OCI-LY1 (cell line): Measurements from ENCODE around the gene CLEC4F.

Experiments
- H2AFZ ChIP-seq: fragments of 200-600 bp; sonication (generic), shearing (Covaris generic); 2 replicates; pipeline ENCODE4 v1.6.0; 2014; ENCODE audit warnings: antibody characterized with exemption, mild to moderate bottlenecking, low read length
- H3F3A ChIP-seq: fragments of 200-600 bp; sonication (generic), shearing (Covaris generic); 2 replicates; pipeline ENCODE4 v1.6.0; 2014; ENCODE audit warnings: mild to moderate bottlenecking, antibody characterized with exemption, low read length, moderate library complexity; ENCODE audit not compliant: insufficient read depth
- H3K27ac ChIP-seq: fragments of 200-600 bp; sonication (generic); 2 replicates; pipeline ENCODE4 v1.5.1; 2014; ENCODE audit warnings: low read length, mixed run types, mild to moderate bottlenecking, low read depth; ENCODE audit not compliant: poor library complexity, severe bottlenecking
- H3K27me3 ChIP-seq: fragments of 200-600 bp; sonication (generic); 2 replicates; pipeline ENCODE4 v1.6.0; 2014; ENCODE audit warnings: antibody characterized with exemption, mild to moderate bottlenecking, low read length, moderate library complexity; ENCODE audit not compliant: insufficient read depth
- H3K36me3 ChIP-seq: fragments of 200-600 bp; sonication (generic); 2 replicates; pipeline ENCODE4 v1.6.1; 2014; ENCODE audit warnings: mild to moderate bottlenecking, antibody characterized with exemption, low read length, moderate library complexity, mixed read lengths; ENCODE audit not compliant: insufficient read depth
- H3K4me1 ChIP-seq: fragments of 200-600 bp; sonication (generic); 2 replicates; pipeline ENCODE4 v1.5.1; 2014; ENCODE audit warnings: mild to moderate bottlenecking, low read length, moderate library complexity; ENCODE audit not compliant: insufficient read depth, severe bottlenecking
- H3K4me2 ChIP-seq: fragments of 200-600 bp; sonication (generic), shearing (Covaris generic); 2 replicates; pipeline ENCODE4 v1.6.1; 2014; ENCODE audit warnings: low read length
- H3K4me3 ChIP-seq: fragments of 200-600 bp; sonication (generic); 2 replicates; pipeline ENCODE4 v1.5.1; 2014; ENCODE audit warnings: low read length, low read depth, mild to moderate bottlenecking, mixed read lengths; ENCODE audit not compliant: poor library complexity, severe bottlenecking
- H3K79me2 ChIP-seq: fragments of 200-600 bp; shearing (Covaris generic); 2 replicates; pipeline ENCODE4 v1.6.1; 2016; ENCODE audit warnings: mixed run types, low read length, mixed read lengths; ENCODE audit not compliant: insufficient read depth
- H3K9ac ChIP-seq: fragments of 200-600 bp; sonication (generic), shearing (Covaris generic); 2 replicates; pipeline ENCODE4 v1.6.1; 2014; ENCODE audit warnings: mild to moderate bottlenecking, low read length, mixed read lengths
- H3K9me2 ChIP-seq: fragments of 200-600 bp; sonication (generic), shearing (Covaris generic); 2 replicates; pipeline ENCODE4 v1.6.1; 2014; ENCODE audit warnings: low read depth, mild to moderate bottlenecking, low read length, mixed read lengths
- H3K9me3 ChIP-seq: fragments of 200-600 bp; shearing (Covaris generic); 2 replicates; pipeline ENCODE4 v1.6.1; 2014; ENCODE audit warnings: low read length, mixed read lengths
- H4K20me1 ChIP-seq: fragments of 200-600 bp; sonication (generic), shearing (Covaris generic); 2 replicates; pipeline ENCODE4 v1.6.0; 2016; ENCODE audit warnings: mild to moderate bottlenecking, low read length; ENCODE audit not compliant: insufficient read depth
- CTCF ChIP-seq: fragments of 200-600 bp; sonication (generic), shearing (Covaris generic); IDR thresholded peaks from 2 replicates; pipeline ENCODE4 v1.5.1; 2017; ENCODE audit warnings: mild to moderate bottlenecking, antibody characterized with exemption, low read length, moderate library complexity, mixed read lengths
- EZH2 ChIP-seq: fragments of 200-600 bp; sonication (generic), shearing (Covaris generic); IDR thresholded peaks from 2 replicates; pipeline ENCODE4 v1.8.0; 2017; ENCODE audit warnings: borderline replicate concordance, mixed run types, mild to moderate bottlenecking, antibody characterized with exemption, low read length, moderate library complexity, mixed read lengths

CLEC4F gene

DNA sequence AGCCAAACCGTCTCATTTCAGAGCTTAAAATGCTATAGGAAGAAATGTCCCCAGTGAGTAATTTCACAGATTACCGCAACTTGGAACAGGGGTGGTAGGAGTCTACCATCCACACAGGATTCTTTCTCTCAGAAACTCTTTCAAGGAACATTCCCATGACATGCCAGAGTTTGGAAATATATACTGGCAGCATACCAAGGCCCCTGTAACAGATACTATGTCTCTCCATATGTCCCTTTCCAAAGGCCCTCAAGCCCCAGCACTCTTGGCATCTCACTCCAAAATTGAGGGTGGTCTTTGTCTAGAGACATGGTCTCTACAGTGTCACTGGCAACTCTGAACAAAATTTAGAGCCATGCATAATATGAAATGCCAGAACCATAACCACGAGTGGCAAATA is 40.9 kb downstream of the CLEC4F start:
- H4K20me1 ChIP-seq = no peaks in the 10 kb centered on the region
- no peaks in the 10 kb centered on the region for H3K9me3 ChIP-seq
- no peaks in the 10 kb centered on the region for H3F3A ChIP-seq
- no peaks in the 10 kb centered on the region for H3K36me3 ChIP-seq
- no peak overlapping the region for H3K27ac ChIP-seq
- H2AFZ ChIP-seq = no peak overlapping the region
- no peak overlapping the region for H3K4me2 ChIP-seq
- no peak for TF ChIP-seq EZH2
- TF ChIP-seq CTCF = no peak
- H3K4me3 ChIP-seq = no peak overlapping the region
- no peaks in the 10 kb centered on the region for H3K4me1 ChIP-seq
- H3K9ac ChIP-seq = no peak overlapping the region
- H3K9me2 ChIP-seq = no peaks in the 10 kb centered on the region
- no peaks in the 10 kb centered on the region for H3K79me2 ChIP-seq
- no peaks in the 10 kb centered on the region for H3K27me3 ChIP-seq

GRCh38 chr2:70778676-70779075 is 41.7 kb downstream of the CLEC4F start:
- no peak overlapping the region for H3K4me3 ChIP-seq
- H3K4me2 ChIP-seq = no peak overlapping the region
- H3K4me1 ChIP-seq = no peaks in the 10 kb centered on the region
- H3K9me2 ChIP-seq = no peaks in the 10 kb centered on the region
- no peaks in the 10 kb centered on the region for H4K20me1 ChIP-seq
- no peak overlapping the region for H2AFZ ChIP-seq
- no peaks in the 10 kb centered on the region for H3K36me3 ChIP-seq
- no peak overlapping the region for H3K9ac ChIP-seq
- H3K27me3 ChIP-seq = no peaks in the 10 kb centered on the region
- no peaks in the 10 kb centered on the region for H3K9me3 ChIP-seq
- no peak overlapping the region for H3K27ac ChIP-seq
- H3K79me2 ChIP-seq = no peaks in the 10 kb centered on the region
- no peaks in the 10 kb centered on the region for H3F3A ChIP-seq
- no peak for TF ChIP-seq CTCF
- no peak for TF ChIP-seq EZH2

GRCh38 chr2:70777450-70777849 is 42.9 kb downstream of the CLEC4F start:
- H3K79me2 ChIP-seq = no peaks in the 10 kb centered on the region
- no peak overlapping the region for H3K27ac ChIP-seq
- H3K9ac ChIP-seq = no peak overlapping the region
- H3K4me2 ChIP-seq = no peak overlapping the region
- H3K9me3 ChIP-seq = no peaks in the 10 kb centered on the region
- TF ChIP-seq CTCF (no peak), EZH2 (no peak)
- H3K4me1 ChIP-seq = no peaks in the 10 kb centered on the region
- H3K27me3 ChIP-seq = no peaks in the 10 kb centered on the region
- H3F3A ChIP-seq = no peaks in the 10 kb centered on the region
- no peaks in the 10 kb centered on the region for H4K20me1 ChIP-seq
- no peak overlapping the region for H2AFZ ChIP-seq
- H3K9me2 ChIP-seq = no peaks in the 10 kb centered on the region
- H3K4me3 ChIP-seq = no peak overlapping the region
- no peaks in the 10 kb centered on the region for H3K36me3 ChIP-seq
